ENCODE data around the gene DAP. TPM values are rescaled to one million over a fixed set of nuclear protein-coding genes. Genes with fewer than 3 reads are reported as not detected.

The DAP gene
- polyA plus RNA-seq, 3 donors: 60.9 to 69.0 (median 62.3) TPM

GRCh38 chr5:10634050-10634449, 127.0 kb downstream of the DAP start:
- Histone ChIP-seq H2AFZ (ENCODE audit: insufficient read depth, low read depth, low read length, poor library complexity, severe bottlenecking) (no peak overlapping the region), H3K27ac (ENCODE audit: low read depth in 1 of 2, low read length in 2 of 2) (peak overlapping the region in 1 of 2 donors; percentile 98), H3K4me1 (ENCODE audit: control insufficient read depth in 1 of 2, insufficient read depth in 2 of 2, low read length in 2 of 2) (peaks cover 54 to 61% of the 10 kb centered on the region in 2 donors), H3K9me3 (replicated peaks in 1 of 2; ENCODE audit: control insufficient read depth in 1 of 2, insufficient read depth in 1 of 2, low read length in 2 of 2) (peaks cover 0 to 5% of the 10 kb centered on the region in 2 donors), H3K4me3 (replicated peaks in 1 of 3; ENCODE audit: low read depth in 2 of 3, low read length in 3 of 3) (no peak overlapping the region), H3K27me3 (ENCODE audit: control insufficient read depth in 2 of 2, insufficient read depth in 2 of 2, low read length in 2 of 2) (no peaks in the 10 kb centered on the region), H4K20me1 (ENCODE audit: insufficient read depth, low read length) (no peaks in the 10 kb centered on the region), H3K36me3 (replicated peaks in 1 of 2; ENCODE audit: control insufficient read depth in 1 of 2, insufficient read depth in 2 of 2, low read length in 2 of 2) (no peaks in the 10 kb centered on the region), H3K4me2 (replicated peaks; ENCODE audit: extremely low read depth, low read length, poor library complexity, severe bottlenecking) (no peak overlapping the region), H3K79me2 (ENCODE audit: insufficient read depth, low read length) (peaks cover 5% of the 10 kb centered on the region), H3K9ac (ENCODE audit: insufficient read depth, low read length, poor library complexity, severe bottlenecking) (no peak overlapping the region)
- Mint-ChIP-seq H3K9me3 (peaks cover 5 to 12% (median 8%) of the 10 kb centered on the region in 7 donors), H3K4me3 (no peak overlapping the region), H3K4me1 (peaks cover 61% of the 10 kb centered on the region), H3K36me3 (peaks cover 5 to 7% of the 10 kb centered on the region in 2 donors), H3K27ac (peak overlapping the region in 6 of 7 donors; percentile 97 to 99 (median 98)), H3K27me3 (ENCODE audit: low read depth in 3 of 3) (peaks cover 2 to 12% (median 5%) of the 10 kb centered on the region in 3 donors)
- 63% methylated on average over 1 of the region's 4 CpGs for WGBS (ENCODE audit: insufficient coverage)
- peak; percentile 39 to 62 (median 53) for DNase-seq
- TF ChIP-seq CTCF (IDR thresholded peaks at IDR 0.05): no peak
- intact Hi-C loops (cut with micrococcal nuclease): loop anchor here (5.0 to 10.0 kb wide), 5 partner anchors 128 to 369 kb away; partner anchors contain the start of genes DAP (in 2 of the 2) and MARCHF6 (in 1 of the 2)

GRCh38 chr5:10633271-10634049, 127.6 kb downstream of the DAP start:
- H3K4me1 ChIP-seq (ENCODE audit: control insufficient read depth in 1 of 2, insufficient read depth in 2 of 2, low read length in 2 of 2): peaks cover 54 to 61% of the 10 kb centered on the region in 2 donors
- H3K4me2 ChIP-seq (replicated peaks; ENCODE audit: extremely low read depth, low read length, poor library complexity, severe bottlenecking): peak overlapping the region; percentile 16
- 30% methylated on average over 14 of the region's 28 CpGs for WGBS (ENCODE audit: insufficient coverage)
- peak; percentile 23 to 38 (median 35) for DNase-seq
- H2AFZ ChIP-seq (ENCODE audit: insufficient read depth, low read depth, low read length, poor library complexity, severe bottlenecking): no peak overlapping the region
- intact Hi-C loops (cut with micrococcal nuclease): loop anchor here (5.0 to 10.0 kb wide), 5 partner anchors 129 to 369 kb away; partner anchors contain the start of genes DAP (in 2 of the 2) and MARCHF6 (in 1 of the 2)
- H4K20me1 ChIP-seq (ENCODE audit: insufficient read depth, low read length): no peaks in the 10 kb centered on the region
- H3K9me3 ChIP-seq (replicated peaks in 1 of 2; ENCODE audit: control insufficient read depth in 1 of 2, insufficient read depth in 1 of 2, low read length in 2 of 2): peaks cover 0 to 3% of the 10 kb centered on the region in 2 donors
- no peaks in the 10 kb centered on the region for H3K27me3 ChIP-seq (ENCODE audit: control insufficient read depth in 2 of 2, insufficient read depth in 2 of 2, low read length in 2 of 2)
- H3K27ac Mint-ChIP-seq: peak overlapping the region in 6 of 7 donors; percentile 97 to 99 (median 98)
- H3K27ac ChIP-seq (ENCODE audit: low read depth in 1 of 2, low read length in 2 of 2): peak overlapping the region; percentile 7 to 98
- peaks cover 5% of the 10 kb centered on the region in 2 donors for H3K36me3 Mint-ChIP-seq
- no peak overlapping the region for H3K4me3 ChIP-seq (replicated peaks in 1 of 3; ENCODE audit: low read depth in 2 of 3, low read length in 3 of 3)
- H3K36me3 ChIP-seq (replicated peaks in 1 of 2; ENCODE audit: control insufficient read depth in 1 of 2, insufficient read depth in 2 of 2, low read length in 2 of 2): no peaks in the 10 kb centered on the region
- no peak for TF ChIP-seq CTCF (IDR thresholded peaks at IDR 0.05)
- H3K27me3 Mint-ChIP-seq (ENCODE audit: low read depth in 3 of 3): peaks cover 2 to 16% (median 6%) of the 10 kb centered on the region in 3 donors
- H3K9me3 Mint-ChIP-seq: peaks cover under 1 to 8% (median 5%) of the 10 kb centered on the region in 7 donors
- no peak overlapping the region for H3K9ac ChIP-seq (ENCODE audit: insufficient read depth, low read length, poor library complexity, severe bottlenecking)
- H3K79me2 ChIP-seq (ENCODE audit: insufficient read depth, low read length): peaks cover 6% of the 10 kb centered on the region
- H3K4me3 Mint-ChIP-seq: peak overlapping the region in 1 of 2 donors; percentile 16
- peaks cover 61% of the 10 kb centered on the region for H3K4me1 Mint-ChIP-seq
